ENCODE results near the gene GPR137.

DNA sequence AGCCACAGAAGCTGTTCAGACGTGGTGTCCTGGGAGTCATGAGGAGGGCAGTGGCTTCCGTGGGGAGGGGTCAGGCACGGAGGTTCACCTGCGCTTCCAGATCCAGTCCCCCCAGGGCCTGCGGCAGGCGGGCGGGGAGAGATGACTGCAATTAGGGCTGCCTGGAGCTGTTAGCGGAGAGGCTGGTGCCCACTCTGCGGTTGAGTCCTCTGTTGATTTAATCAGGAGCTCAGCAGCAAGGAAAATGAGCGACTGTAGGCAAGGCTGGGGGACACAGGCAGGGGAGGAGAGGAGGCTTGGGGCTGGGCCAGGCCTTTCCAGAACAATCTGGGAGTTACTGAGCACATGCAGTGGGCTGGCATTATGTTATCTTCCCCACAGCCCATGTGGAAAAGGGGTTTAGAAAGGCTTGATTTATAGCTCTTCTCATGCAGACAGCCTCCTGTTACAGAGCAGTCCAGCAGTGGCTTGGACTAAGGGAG is 21.2 kb upstream of the GPR137 start:
- TF ChIP-seq POLR2A (IDR thresholded peaks at IDR 0.05; ENCODE audit: extremely low read depth, insufficient read length) = no peak
- TF ChIP-seq, protein P1, sequence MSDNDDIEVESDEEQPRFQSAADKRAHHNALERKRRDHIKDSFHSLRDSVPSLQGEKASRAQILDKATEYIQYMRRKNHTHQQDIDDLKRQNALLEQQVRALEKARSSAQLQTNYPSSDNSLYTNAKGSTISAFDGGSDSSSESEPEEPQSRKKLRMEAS (IDR thresholded peaks at IDR 0.05; ENCODE audit: low read depth, low read length) = no peak
- TF ChIP-seq CTCF (IDR thresholded peaks at IDR 0.05; ENCODE audit: low read depth, low read length) = no peak
- no peak for TF ChIP-seq MYC (IDR thresholded peaks at IDR 0.05; ENCODE audit: low read depth, low read length)

All from NB4 (cell line).